Vagina (tissue), 2 donors: ENCODE results near the gene AVEN. TPM values are rescaled to one million over a fixed set of nuclear protein-coding genes. Genes with fewer than 3 reads are reported as not detected.
"Not testable (repeated sequence)": the region's sequence is repeated elsewhere in the genome, so short reads cannot be mapped to it uniquely, and the experiment has no call there.

Source experiments
- DNase-seq, 2 donors: peaks; one replicate each; pipeline ENCODE4 v3.0.0-alpha.2; 2017; ENCODE audit errors: extremely low spot score in 2 of 2
- H3K27ac ChIP-seq: fragments of 200-600 bp; sonication (generic); one replicate; pipeline ENCODE4 v1.5.1; 2019
- H3K27me3 ChIP-seq: fragments of 200-600 bp; sonication (generic); one replicate; pipeline ENCODE4 v1.5.1; 2019
- H3K36me3 ChIP-seq, 2 donors: fragments of 200-600 bp; sonication (generic); one replicate each; pipeline ENCODE4 v1.5.1; 2017 to 2019
- H3K4me1 ChIP-seq: fragments of 200-600 bp; sonication (generic); one replicate; pipeline ENCODE4 v1.5.1; 2019
- H3K4me3 ChIP-seq, 2 donors: fragments of 200-600 bp; sonication (generic); 1 replicate in 1 of 2; 2 replicates in 1 of 2; pipeline ENCODE4 v1.5.1; 2016 to 2019
- H3K9me3 ChIP-seq: fragments of 200-600 bp; sonication (generic); one replicate; pipeline ENCODE4 v1.5.1; 2019
- POLR2A ChIP-seq, 2 donors: fragments of 450-650 bp; IDR thresholded peaks; one replicate each; pipeline ENCODE4 v1.6.1; 2017; ENCODE audit warnings: antibody characterized with exemption in 2 of 2, mild to moderate bottlenecking in 2 of 2, moderate library complexity in 2 of 2
- POLR2AphosphoS5 ChIP-seq, 2 donors: sonication (generic); formaldehyde crosslinking; IDR thresholded peaks; one replicate each; pipeline ENCODE4 v1.9.0; 2017; ENCODE audit warnings: antibody characterized with exemption in 2 of 2, mild to moderate bottlenecking in 2 of 2, low read depth in 1 of 2; ENCODE audit not compliant: insufficient read depth in 1 of 2
- intact Hi-C: fragments of 100-400 bp; cut with DNase I; formaldehyde crosslinking; loops from one replicate; pipeline ENCODE4 v1.15.1; 2023
- total RNA-seq: library from RNA; depleted of rRNA; stranded (reverse); fragments of >200 nt; gene quantifications from one replicate; pipeline ENCODE4 v1.2.3, GENCODE V29; 2016
- TF ChIP-seq, protein P1 (sequence below), 3 experiments: fragments of 450-650 bp in 2 of 3; fragments of 200-600 bp in 1 of 3; sonication (generic) in 1 of 3; IDR thresholded peaks; one replicate each; pipeline ENCODE4 v1.5.1; 2017 to 2019; ENCODE audit warnings: antibody characterized with exemption in 3 of 3, mild to moderate bottlenecking in 2 of 3, moderate library complexity in 2 of 3

AVEN gene
- total RNA-seq, 1 donor from 2014 or later, result 7.4 TPM

DNA sequence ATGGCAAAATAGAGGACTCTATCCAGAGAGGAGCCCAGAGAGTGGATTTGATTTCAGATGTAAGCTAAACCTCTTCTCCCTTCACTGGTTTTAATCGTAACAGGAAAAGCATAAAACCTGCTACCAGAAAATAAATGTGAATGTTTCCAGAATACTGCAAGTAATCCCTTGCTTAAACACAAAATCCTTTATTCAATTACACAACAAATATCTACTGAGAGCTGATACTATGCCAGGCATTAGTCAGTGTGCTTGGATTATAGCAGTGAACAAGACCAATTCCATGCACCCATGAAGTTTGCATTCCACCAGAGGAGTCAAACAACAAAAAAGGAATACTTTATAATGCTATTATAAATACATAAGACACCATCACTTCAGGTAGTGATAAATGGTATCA, 15.1 kb downstream of the AVEN start:
- Histone ChIP-seq H3K4me3 (no peak overlapping the region), H3K4me1 (no peaks in the 10 kb centered on the region), H3K27ac (no peak overlapping the region), H3K36me3 (no peaks in the 10 kb centered on the region), H3K9me3 (no peaks in the 10 kb centered on the region), H3K27me3 (no peaks in the 10 kb centered on the region)
- DNase-seq, result no peak
- no peak for TF ChIP-seq POLR2A (IDR thresholded peaks at IDR 0.05)
- TF ChIP-seq, protein P1, sequence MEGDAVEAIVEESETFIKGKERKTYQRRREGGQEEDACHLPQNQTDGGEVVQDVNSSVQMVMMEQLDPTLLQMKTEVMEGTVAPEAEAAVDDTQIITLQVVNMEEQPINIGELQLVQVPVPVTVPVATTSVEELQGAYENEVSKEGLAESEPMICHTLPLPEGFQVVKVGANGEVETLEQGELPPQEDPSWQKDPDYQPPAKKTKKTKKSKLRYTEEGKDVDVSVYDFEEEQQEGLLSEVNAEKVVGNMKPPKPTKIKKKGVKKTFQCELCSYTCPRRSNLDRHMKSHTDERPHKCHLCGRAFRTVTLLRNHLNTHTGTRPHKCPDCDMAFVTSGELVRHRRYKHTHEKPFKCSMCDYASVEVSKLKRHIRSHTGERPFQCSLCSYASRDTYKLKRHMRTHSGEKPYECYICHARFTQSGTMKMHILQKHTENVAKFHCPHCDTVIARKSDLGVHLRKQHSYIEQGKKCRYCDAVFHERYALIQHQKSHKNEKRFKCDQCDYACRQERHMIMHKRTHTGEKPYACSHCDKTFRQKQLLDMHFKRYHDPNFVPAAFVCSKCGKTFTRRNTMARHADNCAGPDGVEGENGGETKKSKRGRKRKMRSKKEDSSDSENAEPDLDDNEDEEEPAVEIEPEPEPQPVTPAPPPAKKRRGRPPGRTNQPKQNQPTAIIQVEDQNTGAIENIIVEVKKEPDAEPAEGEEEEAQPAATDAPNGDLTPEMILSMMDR (IDR thresholded peaks at IDR 0.05), result no peak
- TF ChIP-seq POLR2AphosphoS5 (IDR thresholded peaks at IDR 0.05; ENCODE audit: insufficient read depth in 1 of 2, low read depth in 1 of 2), result no peak
- intact Hi-C loops, result no loop called here

DNA sequence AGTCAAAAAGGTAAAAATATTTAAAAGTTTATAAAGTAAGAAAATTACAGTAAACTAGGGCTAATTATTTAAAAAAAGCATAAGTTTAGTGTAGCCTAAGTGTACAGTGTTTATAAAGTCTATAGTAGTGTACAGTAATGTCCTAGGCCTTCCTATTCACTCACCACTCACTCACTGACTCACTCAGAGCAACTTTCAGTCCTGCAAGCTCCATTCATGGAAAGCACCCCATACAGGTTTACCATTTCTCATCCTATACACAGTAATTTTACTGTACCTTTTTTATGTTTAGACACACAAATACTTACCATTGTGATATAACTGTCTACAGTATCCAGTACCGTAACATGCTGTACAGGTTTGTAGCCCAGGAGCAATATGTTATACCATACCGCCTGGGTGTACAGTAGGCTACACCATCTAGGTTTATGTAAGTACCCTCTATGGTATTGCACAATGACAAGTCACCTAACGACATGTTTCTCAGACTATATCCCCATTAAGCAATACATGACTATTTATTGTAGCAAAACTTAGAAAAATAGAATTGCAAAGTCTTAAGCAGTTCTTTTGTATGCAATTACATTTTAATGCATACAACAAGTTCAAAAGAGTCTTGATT, 19.5 kb downstream of the AVEN start:
- Histone ChIP-seq H3K36me3 (no peaks in the 10 kb centered on the region), H3K9me3 (no peaks in the 10 kb centered on the region)
- intact Hi-C loops, result no loop called here

DNA sequence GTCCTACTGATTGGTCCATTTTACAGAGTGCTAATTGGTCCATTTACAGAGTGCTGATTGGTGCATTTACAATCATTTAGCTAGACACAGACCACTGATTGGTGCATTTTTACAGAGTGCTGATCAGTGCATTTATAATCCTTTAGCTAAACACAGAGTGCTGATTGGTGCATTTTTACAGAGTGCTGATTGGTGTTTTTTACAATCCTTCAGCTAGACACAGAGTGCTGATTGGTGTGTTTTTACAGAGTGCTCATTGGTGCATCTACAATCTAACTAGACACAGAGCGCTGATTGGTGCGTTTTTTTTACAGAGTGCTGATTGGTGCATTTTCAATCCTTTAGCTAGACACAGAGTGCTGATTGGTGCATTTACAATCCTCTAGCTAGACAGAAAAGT, 20.3 kb downstream of the AVEN start:
- intact Hi-C loops, H3K27ac ChIP-seq, H3K36me3 ChIP-seq, H3K27me3 ChIP-seq, H3K9me3 ChIP-seq, DNase-seq, H3K4me3 ChIP-seq, H3K4me1 ChIP-seq: not testable (repeated sequence)

More for the DNA sequence above, 19.5 kb downstream of the AVEN start:
- Histone ChIP-seq H3K27ac (no peak overlapping the region), H3K4me3 (no peak overlapping the region), H3K27me3 (no peaks in the 10 kb centered on the region), H3K4me1 (no peaks in the 10 kb centered on the region)
- TF ChIP-seq POLR2AphosphoS5 (IDR thresholded peaks at IDR 0.05; ENCODE audit: insufficient read depth in 1 of 2, low read depth in 1 of 2), result no peak
- no peak for TF ChIP-seq POLR2A (IDR thresholded peaks at IDR 0.05)
- TF ChIP-seq, protein P1 (IDR thresholded peaks at IDR 0.05), result no peak
- DNase-seq, result no peak

DNA sequence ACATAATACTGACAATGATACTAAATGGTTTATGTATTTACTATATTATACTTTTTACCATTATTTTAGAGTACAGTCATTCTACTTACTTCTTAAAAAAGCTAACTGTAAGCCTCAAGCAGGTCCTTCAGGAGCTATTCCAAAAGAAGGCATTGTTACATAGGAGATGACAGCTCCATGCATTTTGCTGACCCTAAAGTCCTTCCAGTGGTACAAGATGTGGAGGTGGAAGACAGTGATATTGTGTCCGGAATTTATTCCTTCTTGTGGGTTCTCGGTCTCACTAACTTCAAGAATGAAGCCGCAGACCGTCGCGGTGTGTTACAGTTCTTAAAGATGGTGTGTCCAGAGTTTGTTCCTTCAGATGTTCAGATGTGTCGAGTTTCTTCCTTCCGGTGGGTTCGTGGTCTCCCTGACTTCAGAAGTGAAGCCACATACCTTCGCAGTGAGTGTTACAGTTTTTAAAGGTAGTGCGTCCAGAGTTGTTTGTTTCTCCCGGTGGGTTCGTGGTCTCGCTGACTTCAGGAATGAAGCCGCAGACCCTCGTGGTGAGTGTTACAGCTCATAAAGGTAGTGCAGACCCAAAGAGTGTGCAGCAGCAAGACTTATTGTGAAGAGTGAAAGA, 20.9 kb downstream of the AVEN start:
- no peaks in the 10 kb centered on the region for H3K27me3 ChIP-seq
- intact Hi-C loops, result no loop called here
- no peaks in the 10 kb centered on the region for H3K4me1 ChIP-seq
- no peak overlapping the region for H3K27ac ChIP-seq
- TF ChIP-seq POLR2A (IDR thresholded peaks at IDR 0.05) (no peak), POLR2AphosphoS5 (IDR thresholded peaks at IDR 0.05; ENCODE audit: insufficient read depth in 1 of 2, low read depth in 1 of 2) (no peak)
- TF ChIP-seq, protein P1 (IDR thresholded peaks at IDR 0.05), result no peak
- no peaks in the 10 kb centered on the region for H3K9me3 ChIP-seq
- no peak overlapping the region for H3K4me3 ChIP-seq
- H3K36me3 ChIP-seq, result no peaks in the 10 kb centered on the region
- DNase-seq, result no peak

DNA sequence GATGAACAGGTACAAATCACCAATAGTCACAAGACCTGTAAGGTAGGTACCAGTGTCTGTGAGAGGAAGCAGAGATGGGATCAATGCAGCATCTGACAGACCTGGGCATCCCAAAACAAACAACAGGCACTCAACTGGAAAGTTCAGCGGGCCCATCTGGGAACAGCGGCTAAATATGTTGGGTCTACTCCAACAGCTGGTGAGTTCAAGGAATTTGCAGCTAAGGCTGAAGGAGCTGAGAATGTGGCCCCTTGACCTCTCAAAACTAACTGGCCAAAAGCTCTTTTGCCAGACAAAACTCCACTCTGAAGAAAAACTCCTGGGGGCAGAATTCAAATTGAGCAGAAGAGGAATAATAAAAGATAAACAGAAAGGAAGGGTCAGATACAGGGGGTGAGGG, 24.4 kb downstream of the AVEN start:
- no peak for DNase-seq
- H3K27me3 ChIP-seq, result no peaks in the 10 kb centered on the region
- no peaks in the 10 kb centered on the region for H3K9me3 ChIP-seq
- H3K4me3 ChIP-seq, result no peak overlapping the region
- no peaks in the 10 kb centered on the region for H3K4me1 ChIP-seq
- intact Hi-C loops, result no loop called here
- no peak overlapping the region for H3K27ac ChIP-seq
- H3K36me3 ChIP-seq, result no peaks in the 10 kb centered on the region
- TF ChIP-seq, protein P1 (IDR thresholded peaks at IDR 0.05), result no peak
- TF ChIP-seq POLR2AphosphoS5 (IDR thresholded peaks at IDR 0.05; ENCODE audit: insufficient read depth in 1 of 2, low read depth in 1 of 2) (no peak), POLR2A (IDR thresholded peaks at IDR 0.05) (no peak)
